Measurements from ENCODE around the gene TMEM242. TPM values are rescaled to one million over a fixed set of nuclear protein-coding genes. Genes with fewer than 3 reads are reported as not detected.

Gene TMEM242
- total and polyA plus RNA-seq, 7 donors = 1.8 to 10.0 (median 6.9) TPM

DNA sequence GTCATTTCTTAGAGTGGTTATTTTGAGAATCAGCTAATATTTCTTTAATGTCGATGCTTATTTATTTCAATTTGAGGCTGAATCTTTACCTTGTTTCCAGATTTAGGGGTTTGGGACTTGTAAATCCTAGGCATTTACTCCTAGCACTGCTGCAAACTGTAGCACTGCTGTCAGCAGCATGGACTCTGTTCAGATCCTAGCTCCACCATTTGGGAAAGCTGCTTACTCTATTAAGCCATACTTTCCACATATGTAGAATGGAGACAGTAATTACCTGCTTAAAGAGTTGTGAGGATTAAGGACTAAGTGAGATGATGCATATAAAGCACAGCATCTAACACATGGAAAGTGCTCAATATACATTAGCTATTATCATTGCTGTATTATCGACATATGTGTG is 28.7 kb downstream of the TMEM242 start:
- intact Hi-C loops (cut with DNase I) = no loop called here
- H3K27me3 ChIP-seq = no peaks in the 10 kb centered on the region
- no peak overlapping the region for H3K27ac ChIP-seq
- DNase-seq = no peak
- TF ChIP-seq, protein P1, sequence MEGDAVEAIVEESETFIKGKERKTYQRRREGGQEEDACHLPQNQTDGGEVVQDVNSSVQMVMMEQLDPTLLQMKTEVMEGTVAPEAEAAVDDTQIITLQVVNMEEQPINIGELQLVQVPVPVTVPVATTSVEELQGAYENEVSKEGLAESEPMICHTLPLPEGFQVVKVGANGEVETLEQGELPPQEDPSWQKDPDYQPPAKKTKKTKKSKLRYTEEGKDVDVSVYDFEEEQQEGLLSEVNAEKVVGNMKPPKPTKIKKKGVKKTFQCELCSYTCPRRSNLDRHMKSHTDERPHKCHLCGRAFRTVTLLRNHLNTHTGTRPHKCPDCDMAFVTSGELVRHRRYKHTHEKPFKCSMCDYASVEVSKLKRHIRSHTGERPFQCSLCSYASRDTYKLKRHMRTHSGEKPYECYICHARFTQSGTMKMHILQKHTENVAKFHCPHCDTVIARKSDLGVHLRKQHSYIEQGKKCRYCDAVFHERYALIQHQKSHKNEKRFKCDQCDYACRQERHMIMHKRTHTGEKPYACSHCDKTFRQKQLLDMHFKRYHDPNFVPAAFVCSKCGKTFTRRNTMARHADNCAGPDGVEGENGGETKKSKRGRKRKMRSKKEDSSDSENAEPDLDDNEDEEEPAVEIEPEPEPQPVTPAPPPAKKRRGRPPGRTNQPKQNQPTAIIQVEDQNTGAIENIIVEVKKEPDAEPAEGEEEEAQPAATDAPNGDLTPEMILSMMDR (IDR thresholded peaks at IDR 0.05) = no peak
- TF ChIP-seq EP300 (IDR thresholded peaks at IDR 0.05) (no peak), POLR2A (IDR thresholded peaks at IDR 0.05) (no peak), POLR2AphosphoS5 (IDR thresholded peaks at IDR 0.05) (no peak)
- H3K36me3 ChIP-seq = peaks cover 0 to 34% (median 10%) of the 10 kb centered on the region in 4 donors
- WGBS, 2 donors = 94 to 95% methylated on average over 2 of the region's 2 CpGs
- no peaks in the 10 kb centered on the region for H3K4me1 ChIP-seq
- H3K4me3 ChIP-seq = no peak overlapping the region
- no peaks in the 10 kb centered on the region for H3K9me3 ChIP-seq

DNA sequence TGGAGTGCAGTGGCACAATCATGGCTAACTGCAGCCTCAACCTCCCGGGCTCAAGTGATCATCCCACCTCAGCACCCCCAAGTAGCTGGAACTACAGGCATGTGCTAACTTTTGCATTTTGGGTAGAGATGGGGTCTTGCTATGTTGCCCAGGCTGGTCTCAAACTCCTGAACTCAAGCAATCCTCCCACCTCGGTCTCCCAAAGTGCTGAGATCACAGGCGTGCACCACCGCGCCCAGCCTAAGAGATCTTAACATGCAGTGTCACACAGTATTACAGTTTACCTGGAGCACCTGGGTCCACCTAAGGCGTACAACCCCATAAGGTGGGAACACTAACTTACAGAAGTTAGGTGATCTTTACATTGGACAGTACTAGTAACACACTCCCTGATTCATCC is 29.5 kb downstream of the TMEM242 start:
- whole genome bisulfite sequencing, 2 donors = 96 to 100% methylated on average over 6 of the region's 6 CpGs
- Histone ChIP-seq H3K4me3 (no peak overlapping the region), H3K36me3 (peaks cover 0 to 37% (median 10%) of the 10 kb centered on the region in 4 donors), H3K4me1 (no peaks in the 10 kb centered on the region), H3K27me3 (no peaks in the 10 kb centered on the region), H3K9me3 (no peaks in the 10 kb centered on the region), H3K27ac (no peak overlapping the region)
- DNase-seq = no peak
- TF ChIP-seq EP300 (IDR thresholded peaks at IDR 0.05) (no peak), POLR2AphosphoS5 (IDR thresholded peaks at IDR 0.05) (no peak), POLR2A (IDR thresholded peaks at IDR 0.05) (no peak)
- TF ChIP-seq, protein P1 (IDR thresholded peaks at IDR 0.05) = no peak
- intact Hi-C loops (cut with DNase I) = no loop called here

DNA sequence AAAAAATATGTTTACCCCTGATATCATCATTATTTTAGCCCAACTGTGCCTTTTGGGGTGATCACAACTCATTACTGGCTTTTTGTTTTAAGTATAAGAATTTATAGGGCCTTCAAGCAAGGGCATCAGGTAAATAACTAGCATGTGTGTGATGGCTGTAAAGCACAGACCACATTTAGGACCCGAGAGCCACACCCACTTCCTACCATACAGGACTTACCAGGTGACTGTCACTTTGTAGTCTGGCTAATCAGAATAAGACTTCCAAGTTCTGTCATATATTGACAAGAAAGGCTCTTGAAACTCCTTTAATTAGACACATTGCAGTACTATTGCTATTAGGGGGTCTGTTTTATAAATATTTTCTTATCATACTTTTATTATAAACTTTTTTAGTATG is 31.1 kb downstream of the TMEM242 start:
- Histone ChIP-seq H3K27ac (no peak overlapping the region), H3K4me1 (no peaks in the 10 kb centered on the region), H3K36me3 (peaks cover 0 to 46% (median 10%) of the 10 kb centered on the region in 4 donors), H3K27me3 (no peaks in the 10 kb centered on the region), H3K9me3 (no peaks in the 10 kb centered on the region), H3K4me3 (no peak overlapping the region)
- WGBS, 2 donors = 19 to 62% methylated on average over 1 of the region's 1 CpG
- TF ChIP-seq, protein P1 (IDR thresholded peaks at IDR 0.05) = no peak
- TF ChIP-seq EP300 (IDR thresholded peaks at IDR 0.05) = no peak
- TF ChIP-seq POLR2AphosphoS5 (IDR thresholded peaks at IDR 0.05) = no peak
- no peak for TF ChIP-seq POLR2A (IDR thresholded peaks at IDR 0.05)
- no peak for DNase-seq
- intact Hi-C loops (cut with DNase I) = no loop called here

DNA sequence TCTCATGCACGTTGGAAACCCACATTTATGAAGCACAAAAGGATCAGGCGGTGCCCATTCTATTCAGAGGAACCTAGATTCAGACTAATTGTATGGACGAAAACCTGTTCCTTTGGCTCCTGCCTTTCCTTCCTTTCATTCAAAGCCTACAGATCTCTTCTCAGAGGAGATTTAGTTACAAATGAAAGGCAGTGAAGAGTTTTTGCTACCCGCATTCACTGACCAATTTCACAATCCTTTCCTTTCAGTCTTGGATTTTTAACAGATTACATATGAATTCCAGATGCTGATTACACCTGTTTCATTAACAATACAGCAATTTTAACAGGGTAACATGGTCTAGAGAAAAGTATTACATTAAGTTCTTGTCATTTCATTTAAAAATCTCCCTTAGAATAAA is 32.0 kb downstream of the TMEM242 start:
- H3K4me3 ChIP-seq = no peak overlapping the region
- H3K36me3 ChIP-seq = peaks cover 0 to 46% (median 10%) of the 10 kb centered on the region in 4 donors
- H3K27me3 ChIP-seq = no peaks in the 10 kb centered on the region
- H3K4me1 ChIP-seq = no peaks in the 10 kb centered on the region
- no peak for DNase-seq
- 93 to 94% methylated on average over 4 of the region's 4 CpGs for WGBS, 2 donors
- TF ChIP-seq EP300 (IDR thresholded peaks at IDR 0.05) (no peak), POLR2AphosphoS5 (IDR thresholded peaks at IDR 0.05) (no peak), POLR2A (IDR thresholded peaks at IDR 0.05) (no peak)
- TF ChIP-seq, protein P1 (IDR thresholded peaks at IDR 0.05) = no peak
- intact Hi-C loops (cut with DNase I) = no loop called here
- no peaks in the 10 kb centered on the region for H3K9me3 ChIP-seq
- H3K27ac ChIP-seq = no peak overlapping the region

DNA sequence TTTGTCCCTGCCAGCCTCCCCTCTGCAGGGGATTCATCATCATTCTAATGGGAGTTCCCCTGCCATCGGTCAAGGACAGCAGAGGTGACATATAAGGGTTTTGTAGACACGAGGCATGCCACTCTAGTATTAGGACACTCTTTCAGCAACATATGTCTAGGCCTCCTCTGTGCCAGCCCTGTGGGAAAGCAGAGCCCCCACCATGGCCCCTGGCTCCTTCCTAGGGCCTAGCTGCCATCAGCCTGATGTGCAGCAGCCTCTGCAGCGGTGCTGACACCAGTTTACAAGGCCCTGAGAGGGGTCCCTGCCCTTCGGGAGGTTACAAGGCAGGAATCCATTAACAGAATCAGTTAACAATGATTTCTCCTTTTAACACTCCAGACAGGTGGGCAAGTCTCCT is 32.5 kb downstream of the TMEM242 start:
- Histone ChIP-seq H3K9me3 (no peaks in the 10 kb centered on the region), H3K27ac (no peak overlapping the region), H3K4me3 (no peak overlapping the region), H3K27me3 (no peaks in the 10 kb centered on the region), H3K36me3 (peaks cover 0 to 46% (median 10%) of the 10 kb centered on the region in 4 donors), H3K4me1 (no peaks in the 10 kb centered on the region)
- DNase-seq = no peak
- TF ChIP-seq EP300 (IDR thresholded peaks at IDR 0.05) (no peak), POLR2A (IDR thresholded peaks at IDR 0.05) (no peak), POLR2AphosphoS5 (IDR thresholded peaks at IDR 0.05) (no peak)
- TF ChIP-seq, protein P1 (IDR thresholded peaks at IDR 0.05) = no peak
- WGBS, 2 donors = 91 to 93% methylated on average over 4 of the region's 4 CpGs
- intact Hi-C loops (cut with DNase I) = no loop called here
